HG03280 (cell line): ENCODE data around the gene PSKH1.
"Not testable (repeated sequence)": the region's sequence is repeated elsewhere in the genome, so short reads cannot be mapped to it uniquely, and the experiment has no call there.

Experiments used
- ATAC-seq: cut with Tn5 transposase; IDR thresholded peaks from one replicate; pipeline ENCODE4 v1.9.1; 2021; ENCODE audit warnings: mild to moderate bottlenecking, moderate library complexity; ENCODE audit not compliant: unreplicated experiment

PSKH1 gene

DNA sequence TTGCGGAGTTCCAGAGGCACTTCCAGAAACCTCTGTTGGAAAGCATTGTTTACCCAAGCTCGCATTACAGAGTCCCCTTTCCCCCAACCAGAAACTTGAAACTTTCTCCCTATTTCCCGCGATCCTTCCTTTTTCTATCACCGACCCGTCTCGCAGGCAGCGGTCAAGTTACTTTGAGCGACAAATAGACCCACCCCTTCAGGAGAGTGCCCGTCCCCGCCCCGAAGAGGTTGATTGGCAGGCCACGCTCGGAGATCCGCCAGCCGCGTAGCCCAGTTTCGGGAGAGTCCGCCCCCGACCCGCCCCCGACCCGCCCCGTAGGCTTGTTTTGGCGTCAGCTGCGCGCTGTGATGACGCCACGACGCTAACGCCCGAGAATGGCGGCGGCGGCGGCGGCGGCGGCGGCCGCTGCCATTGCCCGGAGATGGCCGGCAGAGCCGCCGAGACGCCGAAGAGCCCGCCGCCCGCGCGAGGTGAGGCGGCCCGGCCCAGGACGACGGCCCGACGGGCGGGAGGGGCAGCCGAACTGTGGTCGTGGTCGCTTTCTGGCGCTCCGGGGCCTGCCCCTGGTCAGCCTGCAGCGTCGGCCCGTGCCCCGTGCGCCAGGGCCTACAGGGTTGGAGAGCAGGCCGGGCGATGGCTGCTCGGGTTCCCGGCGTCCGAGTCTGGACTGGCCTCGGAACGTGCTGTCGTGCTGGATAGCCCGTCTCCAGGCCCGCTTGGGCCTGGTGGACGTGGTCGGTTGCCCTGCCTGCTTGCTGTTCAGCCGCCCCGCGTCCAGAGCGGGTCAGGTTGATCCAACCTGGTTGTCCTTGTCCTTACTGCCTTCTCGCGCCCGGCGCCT lies at the start of gene PSKH1:
PSKH1 (plus strand) TSS at position 356 of the 844 bp plus-strand sequence. CDS start 15,496 bp downstream, outside the sequence.
- ATAC-seq, result peak; percentile 93

DNA sequence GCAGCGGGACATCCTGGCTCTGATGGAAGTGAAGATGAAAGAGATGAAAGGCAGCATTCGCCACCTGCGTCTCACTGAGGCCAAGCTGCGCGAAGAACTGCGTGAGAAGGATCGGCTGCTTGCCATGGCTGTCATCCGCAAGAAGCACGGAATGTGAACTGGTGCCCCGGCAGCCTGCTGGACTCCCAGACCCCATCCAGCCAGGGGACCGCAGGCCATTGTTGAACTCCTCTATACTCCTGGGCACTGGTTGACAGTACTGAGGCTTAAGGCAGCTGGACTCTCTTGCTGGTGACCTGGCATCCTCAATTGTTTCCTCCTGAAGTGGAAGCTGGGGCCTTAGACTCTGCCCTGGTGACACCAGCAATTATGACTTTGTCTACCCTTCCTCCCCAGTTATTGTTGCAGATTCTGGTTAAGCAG lies 49.7 kb upstream of the PSKH1 start:
- ATAC-seq, result no peak

DNA sequence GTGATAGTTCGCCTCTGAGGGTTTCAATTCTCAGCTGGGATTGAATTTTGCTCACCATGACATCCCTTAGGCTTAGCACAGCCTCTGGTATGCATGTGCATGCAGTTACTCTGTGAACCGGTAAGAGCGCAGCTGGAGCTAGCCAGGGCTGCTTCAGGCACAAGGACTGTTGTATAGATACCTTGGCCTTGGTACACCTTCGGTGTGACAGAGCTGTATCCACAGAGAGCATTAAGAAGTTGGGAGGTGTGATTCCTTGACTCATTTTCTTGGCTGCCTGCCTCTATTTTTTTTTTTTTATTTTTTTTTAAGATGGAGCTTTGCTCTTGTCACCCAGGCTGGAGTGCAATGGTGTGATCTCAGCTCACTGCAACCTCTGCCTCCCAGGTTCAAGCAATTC lies 48.6 kb upstream of the PSKH1 start:
- ATAC-seq, result no peak

DNA sequence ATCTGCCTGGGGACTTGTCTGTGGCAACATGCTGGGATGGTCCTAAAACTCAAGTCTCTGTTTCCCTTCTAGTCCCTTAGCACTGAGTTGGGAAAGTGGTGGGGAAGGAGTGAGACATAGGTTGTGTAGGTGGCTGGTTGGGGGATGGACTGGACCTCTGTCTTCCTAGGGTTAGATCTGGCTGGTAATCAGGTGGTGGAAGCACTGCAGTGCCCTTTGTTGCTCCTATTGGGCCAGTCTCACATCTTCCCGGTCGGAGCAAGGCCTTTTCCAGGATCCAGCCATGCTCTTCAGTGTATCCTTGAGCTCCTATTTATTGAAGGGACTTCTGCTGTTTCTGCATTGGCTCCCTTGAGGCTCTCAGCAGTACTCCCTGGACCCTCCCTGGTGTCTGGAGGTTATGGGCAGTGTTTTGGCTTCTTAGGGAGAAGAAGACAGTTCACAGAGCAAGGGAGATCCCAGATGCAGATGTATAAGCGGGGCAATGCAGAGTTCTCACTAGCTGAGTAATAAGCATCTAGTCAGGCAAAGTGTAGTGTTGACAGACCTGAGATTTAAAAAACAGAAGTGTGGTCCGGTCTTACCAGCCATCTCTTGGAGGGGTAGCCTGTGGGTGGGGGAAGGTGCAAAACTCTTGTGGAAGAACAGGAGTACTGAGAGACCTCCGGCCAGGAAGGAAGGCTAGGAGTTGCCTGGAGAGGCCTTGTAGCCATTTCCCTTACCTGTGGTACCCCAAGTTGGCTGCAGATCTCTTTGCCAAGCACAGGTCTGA lies 47.6 kb upstream of the PSKH1 start:
- ATAC-seq, result no peak

DNA sequence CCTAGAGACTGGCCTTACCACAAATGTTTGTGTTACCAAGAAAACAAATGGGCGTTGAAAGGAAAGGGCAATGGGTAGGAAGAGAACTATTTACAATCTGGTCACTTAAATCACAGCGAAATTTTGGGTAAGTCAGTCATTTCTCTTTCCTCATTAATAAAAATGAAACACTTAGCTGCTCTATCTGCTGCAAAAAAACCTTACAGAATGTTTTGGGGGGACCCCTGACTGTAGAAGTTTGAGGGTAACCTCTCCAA lies 47.1 kb upstream of the PSKH1 start:
- ATAC-seq, result no peak

DNA sequence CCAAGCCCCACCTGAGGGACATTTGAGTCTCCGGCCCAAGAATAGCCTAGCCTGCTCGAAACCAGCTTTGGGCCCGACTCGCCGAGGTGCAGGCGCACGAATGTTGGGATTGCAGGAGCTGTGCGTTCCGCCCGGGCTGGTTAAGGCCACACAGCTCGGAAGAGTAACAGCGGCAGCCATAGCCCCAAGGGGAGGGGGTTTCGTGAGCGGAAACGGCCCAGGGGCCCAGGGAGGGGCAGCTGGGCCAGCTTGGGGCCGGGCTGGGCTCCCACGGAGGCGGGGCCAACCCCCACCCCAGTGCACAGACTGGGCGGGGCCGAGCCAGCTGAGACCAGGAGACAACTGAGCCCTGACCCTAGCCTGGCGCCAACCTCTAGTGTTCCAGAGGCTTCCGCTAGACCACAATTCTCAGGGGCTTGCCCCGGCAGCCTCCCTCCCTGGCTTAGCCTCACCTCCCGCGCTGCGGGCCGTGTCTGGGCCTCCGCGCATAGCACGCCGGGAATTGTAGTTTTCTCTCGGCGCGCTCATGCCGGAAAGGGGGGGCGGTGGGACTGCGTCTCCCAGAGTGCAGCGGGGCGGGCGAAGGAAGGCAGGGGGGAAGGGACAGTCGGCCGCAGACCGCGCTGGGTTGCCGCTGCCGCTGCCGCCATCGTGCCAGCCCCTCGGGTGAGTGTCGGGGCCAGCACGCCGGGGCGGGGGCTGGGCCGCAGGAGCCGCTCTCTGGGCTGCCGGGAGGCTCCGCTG lies 46.6 kb upstream of the PSKH1 start, which contains the start of gene NUTF2:
NUTF2 (plus strand) TSS at position 614 of the 744 bp plus-strand sequence. CDS start 18,198 bp downstream, outside the sequence.
- peak; percentile 56 for ATAC-seq

DNA sequence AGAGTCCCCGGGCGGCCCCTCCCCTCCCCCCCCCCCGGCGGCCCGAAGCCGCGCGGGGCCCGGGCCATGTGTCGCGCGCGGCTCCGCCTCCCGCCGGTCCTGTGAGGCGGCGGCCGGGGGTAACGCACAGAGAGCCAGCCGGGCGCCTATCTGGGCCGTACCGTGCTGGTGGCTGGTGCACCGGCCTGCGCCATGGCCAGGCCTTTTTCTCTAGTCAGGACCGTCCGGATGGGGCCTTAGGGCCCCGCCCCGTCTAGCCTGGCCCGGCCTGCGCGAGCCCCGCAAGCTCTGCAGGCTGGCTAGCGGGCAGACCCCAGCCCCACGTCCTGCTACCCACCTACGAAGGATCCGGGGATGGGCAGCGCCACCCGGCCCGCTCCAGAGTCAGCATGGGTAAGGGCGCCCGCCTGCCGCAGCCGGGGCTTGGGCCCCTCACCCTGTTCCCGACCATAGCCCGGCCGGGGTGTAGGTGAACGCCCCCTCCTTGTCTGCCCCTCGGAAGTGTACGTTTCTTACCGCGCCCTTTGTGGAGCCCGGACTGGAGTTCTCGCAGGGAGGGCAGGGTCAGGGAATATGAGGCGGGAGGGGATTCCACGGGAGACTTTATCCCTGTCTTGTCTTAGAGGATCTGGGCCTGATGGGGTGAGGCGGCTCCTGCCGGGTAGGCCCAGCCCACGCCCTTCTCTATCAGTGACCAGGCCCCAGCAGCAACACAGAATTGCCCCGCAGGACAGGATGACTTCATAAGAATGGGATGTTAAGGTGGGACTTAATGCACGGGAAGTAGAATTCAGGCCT lies 45.8 kb upstream of the PSKH1 start, which contains the start of gene CENPT:
CENPT (minus strand) TSS at position 630 of the 798 bp plus-strand sequence. CDS start 13,834 bp downstream, outside the sequence.
- peak; percentile 37 for ATAC-seq

DNA sequence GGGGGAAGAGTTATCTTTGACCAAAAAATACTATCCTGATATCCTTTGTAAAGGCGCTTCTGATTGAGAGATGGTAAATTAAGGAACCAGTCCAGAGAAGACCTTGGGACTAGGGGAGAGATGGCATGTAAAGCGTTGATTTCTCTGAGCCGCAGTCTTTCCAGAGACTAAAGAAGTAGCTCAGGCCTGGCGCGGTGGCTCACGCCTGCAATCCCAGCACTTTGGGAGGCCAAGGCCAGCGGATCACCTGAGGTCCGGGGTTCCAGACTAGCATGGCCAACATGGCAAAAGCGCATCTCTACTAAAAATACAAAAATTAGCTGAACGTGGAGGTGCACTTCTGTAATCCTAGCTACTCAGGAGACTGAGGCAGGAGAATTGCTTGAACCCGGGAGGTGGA lies 44.9 kb upstream of the PSKH1 start:
- no peak for ATAC-seq

DNA sequence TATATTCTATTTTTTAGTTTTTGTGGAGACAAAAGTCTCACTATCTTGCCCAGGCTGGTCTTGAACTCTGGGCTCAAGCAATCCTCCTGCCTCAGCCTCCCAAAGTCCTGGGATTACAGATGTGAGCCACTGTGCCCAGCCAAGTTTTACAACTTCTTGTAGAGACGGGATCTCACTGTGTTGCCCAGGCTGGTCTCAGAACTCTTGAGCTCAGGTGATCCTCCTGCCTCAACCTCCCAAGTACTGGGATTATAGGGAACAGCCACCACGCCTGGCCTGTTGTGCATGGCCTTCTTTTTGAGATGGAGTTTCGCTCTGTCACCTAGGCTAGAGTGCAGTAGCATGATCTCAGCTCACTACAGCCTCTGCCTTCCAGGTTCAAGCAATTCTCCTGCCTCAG lies 39.4 kb upstream of the PSKH1 start:
- ATAC-seq, result no peak

DNA sequence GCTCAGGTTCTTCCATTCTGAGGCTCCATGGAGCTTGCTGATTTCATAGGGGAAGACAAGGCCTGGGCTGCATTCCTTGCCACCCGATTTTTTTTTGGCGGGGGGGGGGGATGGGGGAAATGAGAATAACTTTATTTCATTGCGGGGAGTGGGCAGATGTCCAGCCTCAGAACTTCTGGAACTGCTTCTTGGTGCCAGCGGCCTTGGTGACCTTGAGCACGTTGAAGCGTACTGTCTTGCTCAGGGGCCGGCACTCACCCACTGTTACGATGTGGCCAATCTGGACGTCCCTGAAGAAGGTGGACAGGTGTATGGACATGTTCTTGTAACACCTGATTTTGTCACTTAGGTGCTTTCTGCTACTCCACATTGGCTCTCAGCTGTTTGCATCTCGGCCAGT lies 37.3 kb upstream of the PSKH1 start:
- ATAC-seq, result no peak

DNA sequence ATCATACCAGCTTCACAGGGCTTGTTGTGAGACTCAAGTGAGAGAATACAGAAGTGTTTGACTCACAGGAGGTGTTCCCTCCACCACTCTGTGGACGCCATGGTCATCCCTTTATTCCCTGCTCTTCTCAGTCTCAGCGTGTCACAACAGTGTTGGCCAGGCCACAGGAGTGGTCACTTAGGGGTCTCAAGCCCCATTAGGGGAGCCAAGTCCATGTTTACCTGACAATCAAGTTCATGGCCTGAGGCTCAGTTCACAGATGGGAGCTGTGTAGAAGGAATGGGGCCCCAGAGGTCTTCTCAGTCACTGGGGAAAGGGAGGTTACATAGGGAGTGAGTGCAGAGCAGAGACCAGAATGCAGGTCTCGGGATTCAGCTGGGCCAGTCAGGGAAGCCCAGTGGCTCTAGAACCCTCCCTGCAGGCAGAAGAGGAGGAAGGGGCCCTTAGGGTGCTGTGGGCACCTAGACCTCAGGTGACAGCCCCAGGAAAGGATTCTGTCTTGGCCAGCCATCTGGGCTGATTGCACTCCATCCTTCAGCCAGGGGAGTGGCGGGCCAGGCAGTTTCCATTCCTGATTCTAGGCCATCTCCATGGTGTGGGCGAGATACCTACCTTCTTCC lies 36.0 kb upstream of the PSKH1 start:
- no peak for ATAC-seq

DNA sequence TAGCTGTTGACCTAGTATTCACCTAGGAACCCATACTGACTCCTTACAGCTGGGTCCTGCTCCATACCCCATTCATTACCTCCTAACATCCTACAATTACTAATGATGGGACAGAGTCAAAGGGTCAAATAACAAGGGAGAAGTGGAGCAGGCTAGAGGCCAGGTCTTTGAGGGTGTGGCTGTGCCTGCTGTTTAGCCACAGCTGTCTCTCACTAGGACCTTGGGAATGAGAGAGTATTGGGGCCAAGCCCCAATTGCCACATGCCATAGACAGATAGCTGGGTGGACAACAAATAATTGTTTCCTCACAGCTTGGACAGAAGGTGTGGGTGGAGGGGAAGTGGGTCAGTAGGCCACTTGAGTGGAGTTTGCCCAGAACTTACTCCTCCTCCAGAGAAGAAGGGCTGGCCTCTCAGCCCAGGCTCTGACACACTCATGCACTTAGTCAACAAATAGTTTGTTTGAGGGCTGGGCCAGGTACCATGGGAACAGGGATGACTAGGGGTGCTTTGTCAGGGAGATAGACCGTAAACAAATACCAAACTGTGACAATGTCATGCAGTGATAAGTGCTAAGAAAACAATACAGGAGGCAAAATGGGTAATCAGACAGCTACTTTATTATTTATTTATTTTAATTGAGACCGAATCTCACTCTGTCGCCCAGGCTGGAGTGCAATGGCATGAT lies 35.4 kb upstream of the PSKH1 start:
- ATAC-seq, result no peak

DNA sequence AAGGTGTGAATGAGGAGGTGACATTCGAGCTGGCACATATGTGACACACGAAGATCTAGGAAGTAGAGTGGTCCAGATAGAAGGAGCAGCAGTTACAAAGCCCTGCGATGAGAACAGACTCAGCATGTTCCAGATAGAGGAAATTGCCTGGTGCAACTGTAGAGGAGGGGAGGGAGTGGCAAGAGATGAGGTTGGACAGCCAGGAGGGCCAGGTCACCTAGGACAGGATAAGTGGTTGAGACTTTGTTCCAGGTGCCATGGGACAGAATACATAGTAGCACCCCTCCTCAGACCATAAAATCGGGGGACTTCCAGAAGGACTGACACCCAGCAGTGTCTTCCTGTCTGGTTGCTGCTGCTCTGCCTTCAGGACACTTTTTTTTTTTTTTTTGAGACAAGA lies 34.6 kb upstream of the PSKH1 start:
- no peak for ATAC-seq

DNA sequence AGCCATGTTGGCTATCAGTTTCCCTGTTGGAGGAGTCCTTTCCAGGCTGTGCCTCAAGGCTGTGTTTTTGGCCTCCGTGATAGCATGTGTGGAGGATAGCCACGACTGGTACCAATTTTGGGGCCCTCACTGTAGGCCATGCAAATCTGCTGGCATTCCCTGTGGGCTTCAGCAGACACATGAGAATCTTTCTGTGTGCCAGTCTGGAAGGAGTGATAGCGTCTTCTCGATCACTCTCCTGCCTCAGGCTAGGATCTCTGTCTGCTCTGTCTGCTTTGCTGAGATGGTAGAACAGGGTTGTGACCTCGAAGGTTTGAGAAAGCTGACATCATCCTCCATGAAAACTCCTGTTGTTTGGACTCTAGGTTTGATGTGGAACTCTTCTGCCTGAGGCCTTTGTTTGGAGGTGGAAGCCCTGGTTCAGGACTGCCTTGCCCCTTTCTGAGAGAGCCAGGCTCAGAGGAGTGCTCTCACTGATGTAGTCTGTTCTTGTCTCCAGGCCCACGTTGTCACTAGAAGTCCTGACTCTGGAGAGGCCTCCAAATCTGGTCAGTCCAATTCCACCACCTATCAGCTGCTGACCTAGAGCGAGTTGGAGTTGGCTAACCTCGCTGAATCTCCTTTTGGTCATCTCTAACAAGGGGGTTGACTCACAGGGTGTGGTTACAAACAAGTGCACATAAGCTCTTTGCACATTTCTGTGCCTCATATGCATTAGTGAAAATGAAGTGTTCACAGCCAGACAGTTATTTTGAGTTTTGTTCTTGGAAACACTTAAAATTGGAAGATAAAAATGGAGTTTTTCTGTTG lies 32.3 kb upstream of the PSKH1 start:
- ATAC-seq, result no peak

DNA sequence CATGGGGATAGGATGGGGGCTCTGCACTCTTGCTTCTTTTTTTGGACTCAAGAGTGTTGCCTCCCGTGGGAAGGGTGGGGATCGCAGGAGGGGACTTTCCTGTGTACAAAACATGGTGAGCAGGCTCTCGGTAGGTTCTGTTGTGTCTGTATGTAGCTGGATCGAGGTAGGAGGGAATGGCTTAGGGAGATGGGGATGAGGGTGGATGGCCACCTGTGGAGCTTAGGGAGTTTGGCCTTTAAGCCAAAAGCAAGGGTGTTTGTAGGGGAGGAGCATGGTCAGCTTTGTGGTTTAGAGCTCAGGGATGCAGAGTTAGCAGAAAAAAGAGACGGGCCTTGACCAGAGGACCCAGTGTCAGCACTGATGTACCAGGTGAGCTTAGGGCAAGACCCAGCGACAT lies 31.2 kb upstream of the PSKH1 start:
- ATAC-seq, result no peak

DNA sequence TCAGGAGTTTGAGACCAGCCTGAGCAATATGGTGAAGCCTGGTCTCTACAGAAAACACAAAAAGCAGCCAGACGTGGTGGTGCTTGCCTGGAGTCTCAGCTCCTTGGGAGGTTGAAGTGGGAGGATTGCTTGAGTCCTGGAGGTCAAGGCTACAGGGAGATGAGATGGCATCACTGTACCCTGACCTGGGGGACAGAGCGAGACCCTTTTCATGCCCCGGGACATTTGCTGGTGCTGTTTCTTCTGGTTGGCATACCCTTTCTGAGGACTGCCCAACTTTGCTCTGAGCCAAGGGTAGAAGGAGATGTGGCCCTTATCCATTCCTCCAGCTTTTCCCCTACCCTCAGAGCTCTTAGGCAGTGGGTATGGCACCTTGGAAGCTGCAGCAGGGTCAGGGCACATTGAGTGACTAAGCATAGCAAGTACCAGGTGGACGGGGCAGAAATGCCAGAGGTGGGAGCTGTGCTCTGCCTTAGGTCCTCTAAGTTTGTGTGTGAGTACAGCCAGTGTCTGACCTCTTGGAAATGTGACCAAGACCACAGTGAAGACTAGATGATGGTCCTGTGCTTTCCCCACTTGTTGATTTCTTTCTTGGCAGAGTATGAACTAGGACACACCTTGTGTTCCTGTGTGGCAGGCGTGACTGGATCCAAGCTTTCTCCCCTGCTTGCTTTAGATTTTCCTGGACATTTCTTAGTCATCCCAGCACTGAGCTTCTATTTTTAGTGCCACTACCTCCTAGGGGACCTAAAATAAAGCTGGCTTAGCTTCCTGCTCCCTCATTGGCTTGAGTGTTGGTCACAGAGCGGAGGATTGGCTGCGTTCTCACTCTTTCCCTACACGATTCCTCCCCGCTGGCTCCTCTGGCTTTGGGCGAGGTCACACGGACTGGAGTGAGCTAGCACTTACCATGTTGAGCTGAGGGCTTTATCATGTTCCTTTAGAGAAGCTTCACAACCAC lies 30.2 kb upstream of the PSKH1 start:
- no peak for ATAC-seq

DNA sequence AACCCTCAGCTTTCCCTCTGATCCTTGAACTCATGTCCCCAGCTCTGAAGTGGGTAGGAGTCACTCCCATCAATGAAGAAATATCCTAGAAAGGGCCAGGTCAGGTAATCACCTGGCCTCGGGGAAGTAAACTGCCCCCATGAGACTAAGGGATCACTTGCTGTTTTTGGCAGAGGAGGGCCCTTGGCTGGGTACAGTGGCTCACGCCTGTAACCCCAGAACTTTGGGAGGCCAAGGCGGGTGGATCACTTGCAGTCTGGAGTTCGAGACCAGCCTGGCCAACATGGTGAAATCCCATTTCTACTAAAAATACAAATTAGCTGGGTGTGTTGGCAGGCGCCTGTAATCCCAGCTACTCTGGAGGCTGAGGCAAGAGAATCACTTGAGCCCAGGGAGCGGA lies 29.0 kb upstream of the PSKH1 start:
- ATAC-seq, result not testable (repeated sequence)

DNA sequence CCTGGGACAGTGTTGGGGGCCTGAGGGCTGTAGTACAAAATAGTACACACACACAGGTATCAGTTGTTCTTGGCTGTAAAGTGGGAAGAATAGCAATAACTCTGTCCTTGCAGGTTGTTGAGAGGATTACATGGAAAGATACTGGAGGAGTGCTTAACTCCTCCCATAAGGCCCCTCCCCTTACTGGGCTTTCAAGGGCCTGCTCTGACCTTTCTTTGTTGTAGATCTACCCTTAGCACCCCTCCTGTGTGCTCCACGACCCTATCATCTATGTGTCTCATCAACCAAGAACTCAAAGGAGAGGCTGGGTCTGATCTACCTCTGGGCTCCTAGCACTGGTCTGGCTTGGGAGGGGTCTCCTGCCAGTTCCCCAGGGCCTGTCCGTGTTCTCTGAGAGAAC lies 28.5 kb upstream of the PSKH1 start:
- ATAC-seq, result no peak
